Germinal center (tissue), 1 donor: Measurements from ENCODE around the gene GPNMB.

Experiments
- DNase-seq: peaks from one replicate; pipeline ENCODE4 v3.0.0; 2012; ENCODE audit warnings: mixed read lengths, low spot score

The GPNMB gene

DNA sequence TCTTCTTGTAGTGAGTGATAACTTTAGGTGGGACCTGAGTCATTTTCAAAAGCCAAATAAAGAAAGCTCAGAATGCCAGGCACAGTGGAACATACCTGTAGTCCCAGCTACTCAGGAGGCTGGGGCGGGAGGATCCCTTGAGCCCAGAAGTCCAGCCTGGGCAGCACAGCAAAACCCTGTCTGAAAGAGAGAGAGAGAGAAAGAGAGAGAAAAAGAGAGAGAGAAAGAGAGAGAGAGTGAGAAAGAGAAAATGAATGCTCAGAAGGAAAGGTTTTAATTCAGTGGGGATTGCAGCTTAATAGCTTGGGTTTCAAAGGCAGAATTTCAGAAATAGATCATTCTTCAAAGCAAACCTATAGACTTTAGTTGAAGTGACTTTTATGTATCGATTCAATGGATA is 25.7 kb downstream of the GPNMB start:
- DNase-seq: no peak

DNA sequence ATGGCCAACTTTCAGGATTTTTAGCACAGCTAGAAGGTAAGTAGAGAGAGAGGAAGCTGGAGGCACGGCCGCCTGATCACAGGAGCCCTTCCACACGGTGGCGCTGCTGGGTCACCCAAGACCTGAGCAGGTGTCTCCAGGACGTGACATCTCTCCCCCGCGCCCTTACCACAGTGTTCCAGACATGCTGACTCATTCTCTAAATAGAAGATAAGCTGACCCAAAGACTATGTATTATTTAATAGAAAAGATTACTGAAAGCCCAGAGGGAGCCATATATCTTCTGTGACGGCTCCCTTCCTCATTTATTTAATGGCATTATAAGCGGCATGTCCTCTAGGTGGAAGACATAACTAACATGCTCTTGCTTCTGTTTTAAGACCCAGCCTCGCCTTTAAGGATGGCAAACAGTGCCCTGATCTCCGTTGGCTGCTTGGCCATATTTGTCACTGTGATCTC is 26.6 kb downstream of the GPNMB start:
- DNase-seq: peak; percentile 73

DNA sequence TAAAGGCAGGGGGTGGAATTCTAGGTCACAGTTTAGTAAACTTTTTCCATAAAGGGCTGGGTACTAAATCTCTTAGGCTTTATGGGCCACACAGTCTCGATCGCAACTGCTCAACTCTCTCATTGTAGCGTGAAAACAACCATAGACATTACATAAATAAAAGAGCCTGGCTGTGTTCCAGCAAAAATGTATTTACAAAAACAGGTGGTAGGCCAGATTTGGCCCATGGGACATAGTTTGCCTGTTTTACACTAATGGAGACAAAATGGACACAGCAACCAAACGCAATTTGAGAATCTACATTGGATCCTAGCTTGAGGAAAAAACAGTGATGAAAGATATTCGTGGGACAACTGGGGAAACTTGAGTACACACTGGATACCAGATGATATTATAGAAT is 29.3 kb downstream of the GPNMB start:
- no peak for DNase-seq

DNA sequence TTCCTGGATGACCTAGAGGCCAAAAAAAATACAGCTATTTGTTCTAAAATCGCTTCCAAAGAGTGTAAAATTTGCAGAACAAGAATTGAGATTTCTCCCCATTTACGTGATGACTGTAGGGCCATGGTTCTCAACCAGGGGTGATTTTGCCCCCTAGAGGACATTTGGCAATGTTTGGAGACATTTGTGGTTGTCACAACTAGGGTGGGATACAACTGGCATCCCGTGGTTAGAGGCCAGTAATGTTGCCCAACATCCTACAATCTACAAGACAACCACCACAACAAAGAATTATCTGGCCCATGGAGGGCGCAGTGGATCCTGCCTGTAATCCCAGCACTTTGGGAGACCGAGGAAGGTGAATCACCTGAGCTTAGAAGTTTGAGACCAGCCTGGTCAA is 29.8 kb downstream of the GPNMB start:
- DNase-seq: no peak

DNA sequence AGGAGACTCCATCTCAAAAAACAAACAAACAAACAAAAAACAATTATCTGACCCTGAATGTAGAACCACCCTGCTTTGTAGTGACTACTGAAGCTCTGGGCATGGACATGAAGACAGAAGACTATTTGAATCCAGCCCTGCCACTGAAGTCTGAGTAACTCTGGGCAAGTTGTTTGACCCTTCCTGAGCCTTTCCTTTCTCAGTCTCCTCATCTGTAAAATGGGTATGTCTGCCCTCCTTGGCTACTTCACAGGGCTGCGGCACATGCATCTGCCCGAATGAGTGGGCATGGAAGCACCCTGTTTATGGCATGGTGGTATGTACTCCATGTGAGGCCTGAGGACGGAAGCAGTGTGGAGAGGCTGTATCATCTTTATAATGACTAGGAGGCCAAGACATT is 30.4 kb downstream of the GPNMB start:
- DNase-seq: no peak

DNA sequence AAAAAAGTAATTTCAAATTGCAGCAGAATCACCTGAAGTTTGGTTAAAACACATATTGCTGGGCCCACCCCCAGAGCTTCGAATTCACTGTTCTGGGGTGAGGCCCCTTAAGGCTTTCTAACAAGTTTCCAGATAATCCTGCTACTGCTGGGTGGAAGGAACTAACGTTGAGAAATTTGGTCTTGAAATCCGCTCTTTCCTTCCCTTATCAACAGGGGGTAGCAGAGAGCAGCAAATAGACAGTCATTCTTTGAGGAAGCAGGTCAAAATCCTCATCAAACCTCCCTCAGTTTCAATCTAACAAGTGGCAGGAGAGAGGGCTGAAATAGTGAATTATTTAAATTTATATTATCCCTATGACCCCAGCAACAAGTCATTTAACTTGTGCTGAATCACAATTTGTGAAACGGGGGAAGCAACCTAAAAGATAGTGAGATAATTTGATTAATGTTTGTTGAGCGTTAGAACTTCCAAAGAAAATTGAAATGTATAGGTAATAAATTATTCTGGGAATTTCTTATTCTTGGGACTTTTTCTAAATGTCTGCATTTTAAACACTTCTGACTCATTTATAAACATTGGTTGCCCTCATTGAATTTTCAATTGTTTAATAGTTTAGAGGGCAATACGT is 30.9 kb downstream of the GPNMB start:
- DNase-seq: peak; percentile 69

DNA sequence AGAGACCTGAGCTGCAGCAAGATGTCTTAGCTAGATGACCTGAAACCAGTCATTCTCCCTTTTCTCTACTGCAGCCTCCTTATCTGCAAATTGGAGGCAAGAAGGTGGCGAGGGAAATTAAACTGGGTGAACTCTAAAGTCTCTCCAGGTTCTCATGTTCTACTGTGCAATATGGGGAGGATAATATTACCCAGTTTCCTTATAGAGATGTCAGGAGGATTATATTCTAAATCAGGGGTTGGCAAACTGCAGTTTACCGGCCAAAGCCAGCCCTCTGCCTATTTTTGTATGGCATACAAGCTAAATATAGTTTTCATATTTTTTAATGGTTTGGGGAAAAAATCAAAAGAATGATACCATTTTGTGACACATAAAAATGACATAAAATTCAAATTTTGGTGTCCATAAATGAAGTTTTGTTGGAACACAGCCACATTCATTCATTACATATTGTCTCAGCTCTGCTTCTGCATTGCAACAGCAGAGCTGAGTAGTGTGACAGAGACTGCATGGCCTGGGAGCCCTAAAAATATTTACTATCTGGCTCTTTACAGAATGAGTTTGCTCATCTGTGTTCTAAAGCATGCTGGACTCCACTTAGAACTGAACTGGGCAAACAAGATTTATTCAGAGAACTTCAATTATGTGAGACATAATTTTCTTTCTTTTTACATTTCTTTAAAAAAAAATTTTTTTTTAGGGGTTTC is 33.4 kb downstream of the GPNMB start:
- no peak for DNase-seq

DNA sequence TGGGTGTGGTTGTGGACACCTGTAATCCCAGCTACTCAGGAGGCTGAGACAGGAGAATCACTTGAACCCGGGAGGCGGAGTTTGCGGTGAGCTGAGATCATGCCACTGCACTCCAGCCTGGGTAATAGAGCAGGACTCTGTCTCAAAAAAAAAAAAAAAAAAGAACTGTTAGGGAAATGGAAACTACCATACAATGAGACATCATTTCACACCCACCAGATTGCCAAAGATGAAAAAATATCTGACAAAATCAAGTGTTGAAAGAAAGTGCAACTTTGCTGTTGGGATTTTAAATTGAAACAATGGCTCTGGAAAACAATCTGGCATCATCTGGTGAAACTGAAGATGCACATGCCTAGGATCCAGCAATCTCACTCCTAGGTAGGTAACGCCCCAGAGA is 36.5 kb downstream of the GPNMB start:
- DNase-seq: no peak

DNA sequence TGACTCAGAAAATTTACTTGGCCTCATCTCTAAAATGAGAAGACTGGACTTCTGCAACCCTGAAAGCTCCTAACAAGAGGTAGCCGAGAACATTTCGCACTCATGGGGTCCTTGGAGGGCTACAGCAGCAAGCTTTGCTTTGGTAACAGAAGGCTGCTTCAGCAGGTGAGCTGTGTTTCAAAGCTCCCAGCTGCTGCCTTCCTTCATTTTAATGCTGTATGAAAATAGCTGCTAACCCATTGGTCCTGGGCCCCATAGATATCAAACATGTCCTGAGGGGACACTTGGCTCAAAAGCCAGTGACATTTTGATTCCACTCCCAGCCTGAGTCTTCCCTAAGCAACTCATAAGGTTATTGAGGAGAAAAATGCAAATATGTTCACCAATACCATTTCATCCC is 38.3 kb downstream of the GPNMB start:
- DNase-seq: no peak

DNA sequence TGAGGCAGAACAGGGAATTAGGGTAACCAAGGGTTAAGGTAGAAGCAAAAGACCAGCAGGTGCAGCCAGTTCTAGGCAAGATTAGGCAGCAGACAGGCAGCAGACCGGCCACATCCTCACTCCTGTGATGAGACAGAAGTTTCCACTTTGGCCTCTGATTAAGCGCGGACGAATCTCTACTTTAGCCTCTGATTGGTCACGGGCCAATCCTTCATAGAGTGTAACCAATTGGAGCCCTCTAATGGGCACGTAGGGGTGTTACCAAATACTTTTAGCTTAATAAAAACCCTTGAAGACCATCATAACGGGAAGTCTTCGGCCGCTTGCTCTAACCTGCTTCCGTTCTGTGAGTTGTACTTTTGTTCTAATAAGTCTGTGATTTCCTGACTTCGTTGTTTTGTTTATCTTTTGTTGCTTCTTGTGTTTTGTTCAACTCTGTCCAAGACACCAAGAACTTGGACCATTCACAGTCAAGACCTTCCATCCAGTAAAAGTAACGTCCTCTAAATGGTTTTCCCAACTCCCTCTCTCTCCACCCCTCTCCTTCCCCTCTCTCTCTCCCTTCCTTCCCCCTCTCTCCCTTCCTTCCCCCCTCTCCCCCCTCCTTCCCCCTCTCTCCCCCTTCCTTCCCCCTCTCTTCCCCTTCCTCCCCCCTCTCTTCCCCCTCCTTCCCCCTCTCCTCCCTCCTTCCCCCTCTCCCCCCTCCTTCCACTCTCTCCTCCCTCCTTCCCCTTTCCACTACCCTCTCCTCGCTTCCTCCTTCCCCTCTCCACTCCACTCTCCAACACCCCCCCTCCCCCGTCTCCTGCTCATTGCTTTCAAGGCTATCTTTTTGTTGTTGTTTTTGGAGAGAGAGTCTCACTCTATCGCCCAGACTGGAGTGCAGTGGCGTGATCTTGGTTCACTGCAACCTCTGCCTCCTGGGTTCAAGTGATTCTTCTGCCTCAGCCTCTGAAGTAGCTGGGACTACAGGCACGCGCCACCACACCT is 39.4 kb downstream of the GPNMB start:
- DNase-seq: no peak

DNA sequence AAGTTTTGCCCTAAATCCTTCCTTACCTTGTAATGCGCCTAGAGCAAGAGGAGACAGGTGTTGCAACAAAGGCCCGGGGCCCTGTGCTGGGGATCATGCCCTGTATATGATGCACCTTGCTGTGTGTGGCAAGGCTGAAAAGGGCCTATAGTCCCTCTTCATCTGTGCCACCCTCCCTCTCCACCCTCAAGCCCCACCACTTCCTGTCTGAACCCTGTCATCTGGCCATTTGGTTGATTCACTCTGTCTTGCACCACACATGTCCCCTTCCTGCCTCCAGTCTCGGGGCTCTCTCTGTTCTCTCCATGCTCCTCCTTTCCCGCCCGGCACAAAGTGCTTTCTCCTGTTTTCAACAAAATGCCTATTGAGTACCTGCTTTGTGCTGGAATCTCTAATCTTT is 41.0 kb downstream of the GPNMB start:
- DNase-seq: no peak

DNA sequence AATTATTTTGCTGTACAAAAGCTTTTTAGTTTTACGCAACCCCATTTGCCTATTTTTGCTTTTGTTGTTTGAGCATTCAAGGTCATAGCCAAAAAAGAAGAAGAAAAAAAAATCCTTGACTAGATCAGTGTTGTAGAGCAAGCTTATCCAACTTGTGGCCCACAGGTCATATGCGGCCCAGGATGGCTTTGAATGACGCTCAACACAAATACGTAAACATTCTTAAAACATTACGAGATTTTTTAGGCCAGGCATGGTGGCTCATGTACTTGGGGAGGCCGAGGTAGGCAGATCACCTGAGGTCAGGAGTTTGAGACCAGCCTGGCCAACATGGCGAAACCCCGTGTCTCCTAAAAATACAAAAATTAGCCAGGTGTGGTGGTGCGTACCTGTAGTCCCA is 44.4 kb downstream of the GPNMB start:
- DNase-seq: no peak

DNA sequence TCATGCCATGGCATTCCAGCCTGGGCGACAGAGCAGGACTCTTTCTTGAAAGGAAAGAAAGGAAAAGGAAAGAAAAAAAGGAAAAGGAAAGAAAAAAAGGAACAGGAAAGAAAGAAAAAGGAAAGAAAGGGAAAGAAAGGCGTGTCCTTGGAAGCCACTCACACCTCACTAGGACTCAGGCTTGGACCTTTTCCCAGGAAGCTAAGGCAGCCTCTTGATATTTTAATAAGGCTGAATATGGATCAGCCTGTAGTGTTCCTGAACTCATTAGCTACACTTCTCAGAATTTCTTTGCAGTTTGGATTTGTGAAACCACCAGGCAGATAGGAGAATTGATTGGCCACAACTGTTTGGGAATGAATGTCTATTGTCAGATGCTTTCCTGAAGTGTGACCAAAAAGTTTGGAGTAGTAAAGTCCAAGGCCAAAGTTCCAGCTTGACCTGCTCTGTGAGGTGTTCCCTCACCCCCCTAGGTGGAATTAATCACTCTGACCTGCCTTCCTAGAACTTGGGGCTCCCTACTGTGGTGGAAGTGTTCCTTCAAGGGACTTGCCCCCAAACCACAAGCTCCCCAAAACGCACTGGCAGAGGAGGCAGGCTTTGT is 45.5 kb downstream of the GPNMB start:
- no peak for DNase-seq

DNA sequence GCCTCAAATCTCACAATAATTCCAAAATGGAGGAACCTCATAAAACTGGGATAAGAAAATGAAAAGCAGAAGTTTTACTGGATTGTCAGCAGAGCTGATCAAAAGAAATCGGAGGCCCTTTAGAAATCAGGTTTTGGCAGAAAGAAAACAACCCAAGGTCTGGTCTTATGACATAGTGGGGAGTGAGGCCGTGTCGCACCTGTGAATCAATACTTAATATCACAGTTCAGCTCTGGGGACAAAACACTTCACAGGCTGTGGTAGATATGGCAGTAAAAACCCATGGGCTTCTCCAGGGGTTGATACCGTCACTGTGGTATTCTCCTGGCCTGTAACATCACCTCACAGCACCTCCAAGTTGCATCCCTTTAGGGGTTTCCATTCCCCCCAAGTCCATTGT is 46.0 kb downstream of the GPNMB start:
- no peak for DNase-seq

DNA sequence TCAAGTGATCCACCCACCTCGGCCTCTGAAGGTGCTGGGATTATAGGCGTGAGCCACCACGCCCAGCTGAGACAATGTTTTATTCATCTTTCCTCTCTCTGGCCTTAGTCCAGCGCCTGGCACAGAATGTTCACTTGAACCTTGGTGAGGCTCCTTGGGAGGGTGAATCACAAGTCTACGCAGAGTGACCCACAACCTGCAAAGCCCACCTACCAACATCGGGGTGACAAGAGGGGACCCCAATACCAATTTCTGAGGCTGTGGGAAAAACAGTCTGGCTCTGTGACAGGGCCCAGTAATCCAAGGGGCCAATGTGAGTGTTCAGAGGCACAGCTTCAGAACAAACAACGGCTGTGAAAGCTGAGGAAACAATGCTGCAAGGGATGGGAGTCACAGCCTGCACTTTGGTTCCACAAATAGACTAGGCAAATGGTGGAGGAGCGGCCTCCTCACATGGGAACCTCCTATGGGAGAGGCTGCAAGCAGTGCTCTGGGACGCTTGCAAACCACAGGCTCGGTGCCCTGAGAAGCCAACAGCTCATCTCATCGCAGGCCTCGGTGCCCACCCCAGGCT is 47.0 kb downstream of the GPNMB start:
- DNase-seq: no peak

DNA sequence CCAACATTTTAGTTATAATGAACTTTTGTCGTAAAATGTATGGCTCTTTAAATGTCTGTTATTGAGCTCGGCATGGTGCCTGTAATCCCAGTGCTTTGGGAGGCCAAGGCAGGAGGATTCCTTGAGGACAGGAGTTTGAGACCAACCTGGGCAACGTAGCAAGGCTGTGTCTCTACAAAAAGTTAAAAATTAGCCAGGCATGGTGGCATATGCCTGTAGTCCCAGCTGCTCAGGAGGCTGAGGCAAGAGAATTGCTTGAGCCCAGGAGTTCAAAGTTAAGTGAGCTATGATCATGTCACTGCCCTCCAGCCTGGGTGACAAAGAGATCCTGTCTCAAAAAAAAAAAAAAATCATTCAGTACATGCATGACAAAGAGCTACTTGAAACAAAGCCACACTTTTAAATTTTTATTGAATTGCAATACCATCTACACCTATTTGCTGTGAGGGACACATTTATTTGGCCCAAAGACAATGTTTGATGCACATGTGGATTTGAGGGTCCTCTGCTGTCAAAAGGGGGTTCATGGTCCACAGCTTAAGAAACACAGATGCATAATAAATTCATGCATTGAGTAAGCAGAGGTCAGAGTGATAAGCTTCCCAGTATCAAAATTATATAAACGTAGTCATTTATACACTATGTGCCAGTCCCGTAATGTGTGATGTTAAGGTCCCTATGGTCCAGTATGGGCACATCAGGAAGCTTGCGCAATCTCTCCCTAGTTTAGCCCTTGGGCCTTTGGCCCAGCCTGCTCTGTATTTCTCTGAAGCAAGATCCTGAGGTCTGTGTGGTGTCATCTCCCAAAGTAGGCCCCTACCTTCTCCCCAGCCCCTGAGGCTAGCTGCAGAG is 48.2 kb downstream of the GPNMB start:
- DNase-seq: no peak

DNA sequence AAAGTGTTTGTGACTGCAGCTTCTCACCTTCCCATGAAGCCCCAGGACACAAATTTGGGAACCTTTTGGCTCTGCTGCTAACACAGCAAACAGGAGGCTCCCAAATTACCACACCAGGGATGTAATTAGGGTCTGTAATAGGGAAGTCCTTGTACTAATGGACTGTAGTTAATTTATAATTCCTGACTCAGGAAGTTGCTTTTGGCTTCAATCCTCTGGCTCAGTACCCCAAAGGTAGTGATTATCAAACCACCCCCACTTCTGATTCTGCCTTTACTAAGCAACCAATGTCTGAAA is 48.8 kb downstream of the GPNMB start:
- no peak for DNase-seq

DNA sequence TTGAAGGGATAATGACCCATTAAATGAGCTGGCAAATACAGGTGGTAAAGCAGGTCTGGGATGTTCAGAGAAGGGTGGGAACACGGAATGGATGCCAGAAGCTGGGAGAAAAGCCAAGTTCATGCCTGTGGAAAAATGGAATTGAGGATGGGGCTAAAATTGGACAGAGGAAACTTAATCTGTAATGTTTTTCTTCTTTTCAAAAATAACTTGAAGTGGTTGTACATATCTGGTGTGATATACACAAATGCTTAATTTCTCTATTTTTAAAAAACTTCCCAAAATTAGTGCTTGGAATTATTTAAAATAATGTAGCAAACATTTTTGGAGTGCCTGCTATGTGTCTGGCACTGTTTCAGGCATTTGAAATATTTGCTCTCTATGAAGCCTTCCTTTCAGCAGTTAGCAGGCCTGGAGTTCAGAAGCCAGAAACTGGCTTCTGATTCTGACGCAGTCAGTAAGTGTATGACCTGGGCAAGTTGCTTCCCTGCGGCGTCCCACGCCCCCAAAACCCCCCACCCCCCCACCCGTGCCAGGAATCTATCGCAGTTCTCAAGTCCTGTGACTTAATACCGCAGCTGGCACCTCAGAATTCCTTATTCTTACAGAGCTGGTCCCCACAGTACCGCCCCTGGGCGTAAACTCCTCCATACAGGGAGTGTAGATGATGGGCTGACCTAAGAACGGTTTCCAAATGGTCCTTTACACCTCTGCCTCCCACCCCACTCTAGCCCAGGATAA is 51.7 kb downstream of the GPNMB start:
- DNase-seq: no peak

DNA sequence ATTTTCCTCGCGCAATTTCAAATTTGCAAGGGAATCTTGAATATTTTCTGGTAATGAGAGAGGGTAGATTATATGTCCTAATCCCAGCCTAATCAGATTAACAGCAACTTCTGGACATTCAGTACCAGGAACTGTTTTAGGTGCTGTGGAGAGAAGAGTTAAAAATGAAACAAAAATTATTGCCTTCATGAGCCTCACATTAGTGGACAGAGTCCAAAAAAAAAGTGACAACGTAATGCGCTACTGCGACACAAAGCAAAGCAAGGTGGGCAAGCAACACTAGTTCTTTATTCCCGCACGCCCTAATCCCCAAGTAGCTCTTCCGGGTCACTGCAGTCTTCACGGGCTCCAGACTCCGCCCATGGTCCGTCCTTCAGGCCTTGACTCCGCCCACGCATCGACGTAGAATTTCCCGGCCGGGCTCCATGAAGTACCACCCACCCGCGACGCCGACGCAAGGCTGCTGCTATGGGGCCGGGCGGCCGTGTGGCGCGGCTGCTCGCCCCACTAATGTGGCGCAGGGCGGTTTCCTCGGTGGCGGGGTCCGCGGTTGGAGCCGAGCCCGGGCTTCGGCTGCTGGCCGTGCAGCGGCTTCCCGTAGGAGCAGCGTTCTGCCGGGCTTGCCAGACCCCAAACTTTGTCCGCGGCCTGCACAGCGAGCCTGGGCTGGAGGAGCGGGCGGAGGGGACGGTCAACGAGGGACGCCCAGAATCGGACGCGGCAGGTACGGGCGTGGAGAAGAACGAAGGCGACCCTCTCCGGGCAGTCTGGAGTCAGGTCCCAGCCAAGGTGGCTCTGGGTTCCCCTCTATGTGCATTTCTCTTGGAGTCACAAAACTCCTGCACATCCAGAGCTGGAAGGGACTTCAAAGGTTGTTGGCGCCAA is 52.6 kb downstream of the GPNMB start, which contains the start of gene MALSU1:
TSS of gene MALSU1 (plus strand) at position 455 of the 885 bp plus-strand sequence. CDS start at position 469, 14 bp downstream.
- peak; percentile 94 for DNase-seq
